Hepatocyte (in vitro differentiated cells): ENCODE results near the gene RPL38. TPM values are rescaled to one million over a fixed set of nuclear protein-coding genes. Genes with fewer than 3 reads are reported as not detected.

Source experiments
- DNase-seq: peaks from one replicate; pipeline ENCODE4 v3.0.0-alpha.2; 2016; ENCODE audit warnings: low spot score
- H2AFZ ChIP-seq: fragments of 200-600 bp; sonication (generic); 2 replicates; pipeline ENCODE4 v1.6.0; 2016; ENCODE audit warnings: antibody characterized with exemption, mild to moderate bottlenecking
- H3K27ac ChIP-seq: fragments of 200-600 bp; sonication (generic); 2 replicates; pipeline ENCODE4 v1.5.1; 2016; ENCODE audit warnings: mild to moderate bottlenecking
- H3K27me3 ChIP-seq: fragments of 200-600 bp; sonication (generic); 2 replicates; pipeline ENCODE4 v1.6.1; 2016
- H3K36me3 ChIP-seq: fragments of 200-600 bp; sonication (generic); replicated peaks from 2 replicates; pipeline ENCODE4 v1.5.1; 2016; ENCODE audit warnings: low read depth; ENCODE audit not compliant: insufficient read depth
- H3K4me1 ChIP-seq: fragments of 200-600 bp; sonication (generic); 2 replicates; pipeline ENCODE4 v1.5.1; 2016; ENCODE audit warnings: mild to moderate bottlenecking, moderate library complexity; ENCODE audit not compliant: insufficient read depth
- H3K4me2 ChIP-seq: fragments of 200-600 bp; sonication (generic); 2 replicates; pipeline ENCODE4 v1.6.0; 2016
- H3K4me3 ChIP-seq: fragments of 200-600 bp; sonication (generic); 2 replicates; pipeline ENCODE4 v1.5.1; 2016; ENCODE audit warnings: mild to moderate bottlenecking
- H3K79me2 ChIP-seq: fragments of 200-600 bp; sonication (generic); 2 replicates; pipeline ENCODE4 v1.6.0; 2017; ENCODE audit warnings: mild to moderate bottlenecking
- H3K9me2 ChIP-seq: fragments of 200-600 bp; sonication (generic); replicated peaks from 2 replicates; pipeline ENCODE4 v1.6.0; 2017; ENCODE audit warnings: mild to moderate bottlenecking; ENCODE audit not compliant: insufficient read depth
- H3K9me3 ChIP-seq: fragments of 200-600 bp; sonication (generic); 2 replicates; pipeline ENCODE4 v1.5.1; 2016; ENCODE audit warnings: low read depth, mild to moderate bottlenecking
- H4K20me1 ChIP-seq: fragments of 200-600 bp; sonication (generic); 2 replicates; pipeline ENCODE4 v1.6.0; 2016; ENCODE audit warnings: mild to moderate bottlenecking; ENCODE audit not compliant: insufficient read depth, poor library complexity, severe bottlenecking
- CTCF ChIP-seq: fragments of 200-600 bp; sonication (generic); IDR thresholded peaks from 2 replicates; pipeline ENCODE4 v1.5.1; 2016; ENCODE audit warnings: antibody characterized with exemption, mild to moderate bottlenecking; ENCODE audit not compliant: poor library complexity
- EZH2 ChIP-seq: fragments of 200-600 bp; sonication (generic); IDR thresholded peaks from 2 replicates; pipeline ENCODE4 v1.6.1; 2016; ENCODE audit warnings: antibody characterized with exemption, mild to moderate bottlenecking, borderline replicate concordance
- EZH2phosphoT487 ChIP-seq: fragments of 200-600 bp; sonication (generic); IDR thresholded peaks from one replicate; pipeline ENCODE4 v1.6.1; 2018; ENCODE audit warnings: antibody characterized with exemption, mild to moderate bottlenecking, low read depth, moderate library complexity; ENCODE audit not compliant: unreplicated experiment, severe bottlenecking
- WGBS: methylation state at CpG from one replicate; pipeline ENCODE4 v1.1.6; 2016; ENCODE audit warnings: low lambda C conversion rate; ENCODE audit errors: missing lambda C conversion rate; 5-methylcytosine and 5-hydroxymethylcytosine counted together
- polyA plus RNA-seq: library from polyadenylated mRNA; unstranded; fragments of >200 nt; fragmentation: Nextera tagmentation; extraction: Ambion mirVana; gene quantifications from 2 replicates; pipeline ENCODE4 v1.2.1, GENCODE V29; 2016
- total RNA-seq: library from RNA; depleted of rRNA; stranded (reverse); fragments of >200 nt; gene quantifications from 2 replicates; pipeline ENCODE4 v1.2.3, GENCODE V29; 2014

RPL38 gene
- total and polyA plus RNA-seq, 2 experiments from 2014 or later, result 276 to 758 TPM

GRCh38 chr17:74259667-74260524, 56.4 kb downstream of the RPL38 start:
- Histone ChIP-seq H3K27me3 (peaks cover 18% of the 10 kb centered on the region), H3K4me3 (no peak overlapping the region), H3K4me1 (no peaks in the 10 kb centered on the region), H2AFZ (no peak overlapping the region), H3K9me2 (no peaks in the 10 kb centered on the region), H3K79me2 (no peaks in the 10 kb centered on the region), H3K36me3 (no peaks in the 10 kb centered on the region), H3K9me3 (no peaks in the 10 kb centered on the region), H3K27ac (no peak overlapping the region), H3K4me2 (no peak overlapping the region), H4K20me1 (no peaks in the 10 kb centered on the region)
- TF ChIP-seq EZH2 (no peak), EZH2phosphoT487 (no peak), CTCF (no peak)
- no peak for DNase-seq
- 58% methylated on average over 21 of the region's 21 CpGs for WGBS

Other genes with a start within 250 kb of the RPL38 start
- 7.1 and 7.4 TPM in 2 replicates for gene TTYH2, start 9.9 kb downstream of the RPL38 start, total RNA-seq
- gene TTYH2, start 9.9 kb downstream of the RPL38 start, polyA plus RNA-seq, result 4.5 and 7.8 TPM in 2 replicates
- gene DNAI2, start 70.6 kb downstream of the RPL38 start, total RNA-seq, result not detected in 2 replicates
- gene DNAI2, start 70.6 kb downstream of the RPL38 start, polyA plus RNA-seq, result not detected in 2 replicates
- gene KIF19, start 122.5 kb downstream of the RPL38 start, total RNA-seq, result 0.20 and 0.80 TPM in 2 replicates
- gene KIF19, start 122.5 kb downstream of the RPL38 start, polyA plus RNA-seq, result 0.18 and 0.46 TPM in 2 replicates
- gene BTBD17, start 158.2 kb downstream of the RPL38 start, total RNA-seq, result 1.3 TPM in 1 of 2 replicates, not detected in the other
- 0.39 TPM in 1 of 2 replicates, not detected in the other for gene BTBD17, start 158.2 kb downstream of the RPL38 start, polyA plus RNA-seq
- not detected in 2 replicates for gene GPR142, start 163.8 kb downstream of the RPL38 start, total RNA-seq
- not detected in 2 replicates for gene GPR142, start 163.8 kb downstream of the RPL38 start, polyA plus RNA-seq
- gene GPRC5C, start 228.4 kb downstream of the RPL38 start, total RNA-seq, result 150 and 159 TPM in 2 replicates
- gene GPRC5C, start 228.4 kb downstream of the RPL38 start, polyA plus RNA-seq, result 233 and 237 TPM in 2 replicates